ENCODE measurements around the gene MRPL17.
A peak's percentile ranks its signal among the peaks of the same experiment; 100 is the strongest.

The MRPL17 gene

DNA sequence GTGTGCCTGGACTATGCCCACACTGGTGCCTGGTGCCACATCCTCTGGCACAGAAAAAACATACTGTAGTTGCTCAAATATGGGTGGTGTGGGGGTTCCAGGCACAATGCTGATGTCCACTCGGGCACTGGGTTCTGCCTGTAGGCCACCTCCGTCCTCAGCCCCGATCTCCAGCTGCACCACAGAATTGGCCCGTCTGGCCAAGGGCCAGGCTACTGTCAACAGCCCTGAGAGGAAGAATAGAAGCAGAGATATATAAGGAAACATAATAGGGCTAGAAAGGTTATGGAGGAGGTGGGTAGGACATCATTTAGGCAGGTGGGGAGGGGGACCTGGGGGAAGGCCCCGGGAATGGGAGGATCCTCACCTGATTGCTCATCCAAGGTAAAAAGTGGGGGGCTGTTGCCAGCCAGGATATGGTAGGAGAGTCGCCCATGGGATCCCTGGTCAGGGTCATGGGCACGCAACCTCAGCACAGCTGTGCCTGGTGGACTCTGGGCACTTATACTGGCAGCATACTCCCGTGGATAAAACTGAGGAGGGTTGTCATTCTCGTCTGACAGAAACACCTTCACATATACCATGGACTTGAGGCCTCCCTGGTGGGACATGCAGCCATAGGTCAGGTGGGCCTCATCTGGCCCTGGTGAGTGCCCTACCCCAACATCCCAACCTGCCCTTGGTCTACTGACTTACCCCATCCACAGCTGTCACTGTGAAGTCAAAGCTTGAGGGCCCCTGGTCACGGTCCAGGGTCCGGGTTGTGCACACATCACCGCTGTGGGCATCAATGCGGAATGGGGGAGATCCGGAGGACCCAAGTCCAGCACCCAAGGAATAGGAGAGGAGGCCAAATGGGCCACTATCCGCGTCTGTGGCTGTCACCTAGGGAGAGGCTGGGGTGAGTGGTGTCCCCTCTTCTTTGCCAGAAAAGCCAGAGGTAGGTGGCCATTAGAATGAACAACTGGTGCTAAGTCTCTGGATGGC lies 49.4 kb downstream of the MRPL17 start:
- TF ChIP-seq CTCF (IDR thresholded peaks at IDR 0.05): no peak
- no peak overlapping the region for H3K4me3 ChIP-seq
- DNase-seq (ENCODE audit: low spot score): no peak
- peak overlapping the region in 1 of 2 donors; percentile 10 for H3K27ac ChIP-seq

GRCh38 chr11:6632116-6633073 lies 50.7 kb downstream of the MRPL17 start:
- H3K4me3 ChIP-seq: no peak overlapping the region
- no peak for TF ChIP-seq CTCF (IDR thresholded peaks at IDR 0.05)
- DNase-seq (ENCODE audit: low spot score): no peak
- H3K27ac ChIP-seq: no peak overlapping the region

DNA sequence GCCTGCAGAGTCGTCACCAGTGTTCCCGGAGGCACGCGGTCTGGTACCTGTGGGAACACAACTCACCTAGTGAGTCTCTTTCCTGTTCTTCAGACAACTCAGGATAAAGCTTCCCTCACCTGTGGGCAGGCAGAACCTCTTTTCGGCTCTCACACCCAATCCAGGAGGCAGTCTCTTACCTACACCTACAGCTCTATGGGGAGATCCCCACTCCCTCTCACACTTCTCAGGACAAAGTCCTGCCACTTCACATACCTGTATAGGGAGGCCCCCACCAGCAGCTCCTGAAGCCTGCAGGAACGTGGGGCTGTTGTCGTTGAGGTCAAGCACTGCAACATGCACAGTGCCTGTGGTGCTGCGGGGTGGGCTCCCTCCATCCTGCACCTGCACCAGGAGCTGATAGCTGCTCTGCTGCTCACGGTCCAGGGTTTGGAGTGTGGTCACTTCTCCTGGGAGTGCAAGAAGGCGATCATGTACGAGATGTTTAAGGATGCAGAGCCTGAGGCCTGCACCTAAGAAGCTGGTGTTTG lies 51.7 kb downstream of the MRPL17 start:
- no peak for TF ChIP-seq CTCF (IDR thresholded peaks at IDR 0.05)
- H3K27ac ChIP-seq: no peak overlapping the region
- DNase-seq (ENCODE audit: low spot score): no peak
- no peak overlapping the region for H3K4me3 ChIP-seq

DNA sequence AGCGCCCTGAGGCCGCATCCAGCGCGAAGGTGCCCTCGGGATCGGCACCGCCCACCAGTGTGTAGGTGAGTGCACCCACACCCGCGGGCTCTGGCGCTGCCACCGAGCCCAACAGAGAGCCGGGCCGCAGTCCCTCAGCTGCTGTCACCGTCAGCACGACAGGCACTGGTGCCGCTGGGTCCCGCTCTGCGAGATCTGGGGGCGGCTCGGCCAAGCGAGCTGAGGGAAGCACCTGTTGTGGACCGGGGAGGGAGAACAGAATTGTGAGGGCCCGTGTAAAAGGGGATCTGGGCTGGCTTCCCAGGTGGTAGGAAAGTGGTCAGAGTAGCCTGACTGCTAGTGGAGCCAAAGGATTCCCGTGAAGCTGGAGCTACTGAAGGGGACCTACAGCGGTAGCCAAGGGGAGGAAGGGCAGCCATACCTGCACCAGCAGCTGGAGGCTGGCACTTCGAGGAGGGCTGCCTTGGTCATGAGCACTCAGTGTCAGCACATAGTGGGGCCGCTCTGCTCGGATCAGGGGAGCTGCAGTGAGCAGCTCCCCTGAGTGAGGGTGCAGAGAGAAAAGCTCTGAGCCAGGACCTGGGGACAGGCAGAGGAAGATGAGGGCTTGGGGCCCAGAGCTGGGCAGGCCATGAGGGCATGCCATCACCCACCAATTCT lies 52.4 kb downstream of the MRPL17 start:
- DNase-seq (ENCODE audit: low spot score): no peak
- Histone ChIP-seq H3K27ac (no peak overlapping the region), H3K4me3 (no peak overlapping the region)
- no peak for TF ChIP-seq CTCF (IDR thresholded peaks at IDR 0.05)
